ENCODE measurements around the gene PDE4D.

The PDE4D gene

GRCh38 chr5:59893429-59894227 is at the start of gene PDE4D:
PDE4D (minus strand) TSS chr5:59893726.
- no peak for DNase-seq

GRCh38 chr5:59937633-59938032 is 44.1 kb upstream of the PDE4D start:
- DNase-seq, result no peak

- DNase-seq, result no peak
Measured at GRCh38 chr5:59923465-59923864, 29.9 kb upstream of the PDE4D start.

GRCh38 chr5:59922220-59922619 is 28.7 kb upstream of the PDE4D start:
- no peak for DNase-seq

- no peak for DNase-seq
Measured at GRCh38 chr5:59921816-59922215, 28.3 kb upstream of the PDE4D start.

GRCh38 chr5:59919484-59919883 is 26.0 kb upstream of the PDE4D start:
- DNase-seq, result no peak

- no peak for DNase-seq
Measured at GRCh38 chr5:59917121-59917520, 23.6 kb upstream of the PDE4D start.

GRCh38 chr5:59905188-59905587 is 11.7 kb upstream of the PDE4D start:
- no peak for DNase-seq

DNA sequence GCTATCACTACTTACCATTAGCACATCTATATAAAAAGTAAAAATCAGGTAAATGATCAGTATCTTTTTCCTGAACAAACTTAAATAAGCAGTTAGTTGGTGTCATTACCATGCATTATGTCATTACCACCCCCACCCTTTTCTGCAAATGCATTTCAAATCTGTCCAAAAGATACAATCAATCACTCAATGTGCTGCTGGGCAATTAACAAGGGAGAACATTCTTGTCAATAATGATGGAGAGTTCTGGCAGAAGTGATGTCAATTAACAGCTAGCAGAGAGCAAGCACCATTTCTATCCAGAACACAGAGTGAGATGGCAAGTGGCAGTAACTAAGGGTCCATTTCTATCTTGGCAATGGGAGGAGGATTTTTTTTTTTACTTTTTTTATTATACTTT is 3.5 kb upstream of the PDE4D start:
- no peak for DNase-seq

GRCh38 chr5:59891962-59892643 is 1.4 kb downstream of the PDE4D start:
- no peak for DNase-seq

GRCh38 chr5:59887274-59887673 is 6.3 kb downstream of the PDE4D start:
- no peak for DNase-seq

DNA sequence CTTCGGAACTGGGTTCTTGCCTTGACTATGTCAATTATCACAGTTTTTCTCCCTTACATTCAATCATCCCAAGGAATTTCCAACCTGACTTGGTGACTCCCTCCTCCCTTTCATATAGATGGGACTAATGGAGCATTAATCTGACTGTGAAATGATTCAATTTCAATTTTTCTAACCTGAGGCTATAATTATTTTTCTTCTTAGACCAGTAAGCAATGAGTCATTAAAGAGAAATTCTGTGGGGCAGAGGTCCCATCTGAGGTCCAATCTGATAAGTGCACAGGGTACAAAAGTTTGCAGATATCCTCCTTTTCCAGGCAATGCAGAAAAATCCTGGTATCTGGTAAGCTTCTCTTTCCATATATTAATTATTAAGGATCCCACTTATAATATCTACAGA is 18.9 kb downstream of the PDE4D start:
- DNase-seq, result no peak

DNA sequence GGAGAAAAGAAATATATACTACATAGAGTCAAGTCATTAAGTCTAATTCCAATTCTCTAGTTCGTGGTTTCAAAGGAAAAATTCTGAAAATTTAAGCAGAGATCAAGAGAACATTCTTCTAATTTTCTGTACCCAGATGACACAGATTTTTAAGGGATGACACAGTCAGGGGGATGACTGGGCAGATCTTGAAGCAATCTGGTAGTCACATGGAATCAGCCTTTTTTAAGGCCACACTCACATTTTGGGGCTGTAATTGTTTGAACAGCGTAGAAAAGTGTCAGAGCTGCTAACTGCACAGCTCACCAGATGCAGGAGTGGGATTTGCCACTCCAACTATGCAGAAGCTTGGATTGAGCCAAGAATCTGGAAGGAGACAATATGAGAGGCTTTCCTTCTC is 20.4 kb downstream of the PDE4D start:
- no peak for DNase-seq

DNA sequence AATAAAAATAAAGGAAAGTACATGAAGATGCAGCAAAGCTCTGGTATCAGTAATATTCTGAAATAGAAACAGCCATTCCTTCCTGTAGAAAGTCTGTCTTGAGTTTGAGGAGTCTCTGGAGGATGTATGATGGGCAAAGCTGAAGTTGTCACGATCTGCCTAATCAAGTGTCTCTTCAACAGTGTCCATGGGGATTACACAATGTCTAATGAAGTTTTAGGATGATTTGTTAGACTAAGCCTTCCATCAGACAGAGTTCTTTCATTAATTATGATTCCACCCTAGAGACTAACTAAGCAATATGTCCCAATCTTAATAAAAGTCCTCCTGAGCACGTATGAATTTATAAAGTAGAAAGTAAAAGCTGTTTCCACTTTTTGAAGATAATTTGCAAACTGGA is 26.9 kb downstream of the PDE4D start:
- no peak for DNase-seq

DNA sequence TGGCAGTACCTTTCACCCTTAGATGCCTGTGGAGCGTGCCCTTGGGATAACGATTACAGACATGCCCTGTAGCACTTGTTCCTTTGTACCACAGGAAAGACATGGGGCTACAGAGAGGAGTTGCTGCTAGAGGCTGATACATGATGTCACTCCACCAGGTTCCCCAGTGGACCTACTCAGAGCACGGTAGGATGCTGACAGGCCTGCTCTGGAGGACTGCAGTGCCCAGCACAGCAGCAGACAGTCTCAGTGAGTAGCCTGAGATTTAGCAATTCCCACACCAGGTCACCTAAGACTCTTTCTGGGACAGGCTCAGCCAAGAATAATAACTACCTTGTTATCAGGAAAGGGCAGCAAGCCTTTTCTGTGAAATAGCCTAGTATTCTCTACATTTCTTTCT is 28.8 kb downstream of the PDE4D start:
- no peak for DNase-seq

DNA sequence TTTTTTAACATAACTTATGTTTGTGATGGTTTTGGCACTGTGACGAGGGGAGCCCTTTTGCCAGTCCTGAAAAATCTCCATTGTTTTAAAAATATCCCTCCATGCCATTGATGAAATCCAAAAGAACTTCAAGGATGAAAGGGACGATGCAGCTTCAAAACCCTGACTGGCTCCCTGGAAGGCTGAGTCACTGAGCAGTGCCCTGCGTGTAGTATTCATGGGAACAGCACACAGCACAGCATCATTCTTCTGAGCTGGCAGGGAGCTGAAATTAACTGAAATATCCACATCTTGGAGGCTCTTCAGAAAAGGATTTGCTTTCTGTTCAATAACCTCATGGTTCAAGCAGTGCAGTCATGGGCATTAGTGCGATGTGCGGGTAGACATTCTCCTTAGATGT is 29.7 kb downstream of the PDE4D start:
- DNase-seq, result no peak

DNA sequence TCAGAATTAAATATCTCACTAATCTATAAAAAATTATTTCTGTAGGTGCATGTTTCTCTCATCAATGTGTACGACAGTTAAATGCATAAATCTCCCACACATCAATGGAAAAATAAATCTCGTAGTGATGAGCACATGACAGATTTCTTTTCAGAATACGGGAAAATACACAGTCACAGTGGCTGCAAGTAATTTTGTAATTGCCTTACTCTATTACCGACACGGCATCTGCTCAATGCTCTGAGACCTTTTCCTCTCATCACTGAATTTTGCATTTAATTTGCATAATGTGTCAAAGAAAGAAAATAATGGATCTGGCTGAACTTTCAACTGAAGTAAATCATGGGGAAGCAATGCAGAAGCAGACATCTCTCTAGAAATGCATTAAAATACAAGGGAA is 37.2 kb downstream of the PDE4D start:
- DNase-seq, result no peak

GRCh38 chr5:59850766-59851165 is 42.8 kb downstream of the PDE4D start:
- no peak for DNase-seq

- no peak for DNase-seq
Measured at GRCh38 chr5:59847586-59847985, 45.9 kb downstream of the PDE4D start.

DNA sequence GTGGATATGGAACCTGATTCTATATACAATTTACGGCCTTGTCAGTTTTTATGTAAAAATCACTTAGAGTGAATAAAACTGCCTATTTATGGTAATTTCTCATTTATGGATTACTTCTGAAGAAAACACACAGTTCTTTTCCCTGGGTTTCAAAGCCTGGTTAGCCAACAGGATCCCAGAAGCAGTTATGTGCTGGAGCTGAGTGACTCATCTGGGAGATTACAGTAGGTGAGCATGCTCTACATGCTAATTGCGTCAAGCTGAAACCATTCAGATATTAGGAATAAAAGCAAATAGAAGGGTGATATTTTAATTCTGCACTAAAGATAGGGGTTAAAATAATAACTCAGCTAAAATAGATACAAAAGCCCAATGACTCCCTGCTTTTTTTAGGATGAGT is 47.8 kb downstream of the PDE4D start:
- DNase-seq, result no peak

DNA sequence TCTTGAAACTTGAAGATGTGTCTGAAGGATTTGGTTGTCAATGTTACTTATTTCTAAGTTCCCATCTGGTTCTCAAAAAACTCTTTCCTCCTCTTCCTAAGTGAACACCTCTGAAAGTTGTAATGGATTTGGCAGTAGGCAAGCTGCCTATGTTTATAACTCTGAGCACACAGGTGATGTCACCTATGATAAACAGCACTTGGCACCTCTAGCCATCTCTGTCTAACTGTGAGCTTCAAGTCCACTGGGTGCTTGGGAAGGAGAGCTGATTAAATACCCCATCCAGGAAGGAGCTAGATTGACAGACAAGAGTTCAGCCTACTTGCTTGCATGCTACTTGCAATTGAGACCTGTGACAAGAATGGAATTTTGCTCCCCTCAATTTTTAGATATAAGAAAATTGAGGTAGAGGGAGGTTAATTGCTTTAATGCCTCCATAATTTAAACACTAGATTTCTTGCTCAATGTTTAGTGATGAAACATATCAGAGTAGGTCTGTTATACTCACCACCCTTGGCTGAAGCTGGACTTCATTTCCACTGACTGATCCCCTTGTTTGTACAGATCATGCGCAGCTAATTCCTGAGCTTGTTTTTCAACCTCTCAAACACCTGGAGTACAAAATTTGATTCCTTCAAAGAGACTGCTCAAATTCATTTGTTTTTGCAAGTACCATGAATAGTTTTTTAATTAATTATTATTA is 49.9 kb downstream of the PDE4D start:
- DNase-seq, result no peak

GRCh38 chr5:59842999-59843398 is 50.5 kb downstream of the PDE4D start:
- DNase-seq, result no peak

DNA sequence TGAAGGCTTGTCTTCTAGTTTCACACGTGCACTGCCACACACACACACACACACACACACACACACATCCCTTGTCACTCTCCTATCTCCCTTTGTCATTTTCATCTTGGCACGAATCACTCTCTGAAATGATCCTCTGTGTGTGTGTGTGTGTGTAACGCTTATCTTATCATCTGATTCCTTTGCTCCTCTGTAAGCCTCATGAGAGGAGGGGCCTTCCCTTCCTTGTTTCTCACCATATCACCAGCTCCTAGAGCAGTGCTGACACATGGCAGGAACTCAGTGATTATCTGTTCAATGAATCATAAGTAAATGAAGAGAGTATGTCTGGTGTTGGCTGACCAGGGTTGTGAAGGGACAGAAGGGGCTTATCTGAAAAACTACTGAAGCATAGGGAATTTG is 53.3 kb downstream of the PDE4D start:
- DNase-seq, result no peak

DNA sequence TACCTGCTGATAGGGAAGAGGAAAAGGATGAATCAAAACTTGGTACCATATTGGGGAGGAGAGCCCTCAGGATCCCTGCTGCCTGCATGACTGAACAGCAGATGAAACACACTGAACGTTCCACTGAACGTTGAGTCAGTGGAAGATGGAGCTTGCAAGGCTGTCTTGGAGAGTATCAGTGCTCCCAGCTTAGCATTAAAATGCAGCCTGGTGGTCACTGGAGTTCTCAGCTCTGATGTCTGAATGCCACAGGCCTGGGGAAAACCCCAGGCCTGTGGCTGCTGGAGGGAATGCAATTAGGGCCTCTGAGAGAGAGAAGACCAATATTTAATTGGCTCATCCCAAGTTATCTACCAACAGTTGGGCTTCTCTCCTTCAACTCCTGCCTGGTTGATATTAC is 54.5 kb downstream of the PDE4D start:
- DNase-seq, result no peak
